COLO668 (cell line): ENCODE data around the gene TRPT1.
A peak's percentile ranks its signal among the peaks of the same experiment; 100 is the strongest.

ENCODE experiments used
- DNase-seq: peaks from one replicate; lab custom pipeline; 2025; ENCODE audit not compliant: unreplicated experiment; lab: John Stamatoyannopoulos, UW

TRPT1 gene, protein sequence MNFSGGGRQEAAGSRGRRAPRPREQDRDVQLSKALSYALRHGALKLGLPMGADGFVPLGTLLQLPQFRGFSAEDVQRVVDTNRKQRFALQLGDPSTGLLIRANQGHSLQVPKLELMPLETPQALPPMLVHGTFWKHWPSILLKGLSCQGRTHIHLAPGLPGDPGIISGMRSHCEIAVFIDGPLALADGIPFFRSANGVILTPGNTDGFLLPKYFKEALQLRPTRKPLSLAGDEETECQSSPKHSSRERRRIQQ

GRCh38 chr11:64225608-64226506 is at the start of gene TRPT1, which contains the start of gene NUDT22:
TRPT1 (minus strand) TSS chr11:64226186; CDS start chr11:64225860, 326 bp downstream.
NUDT22 (plus strand) TSS chr11:64226274; CDS start chr11:64226653, 379 bp downstream.
- peak; percentile 90 for DNase-seq

- DNase-seq, result no peak
Observed at GRCh38 chr11:64275031-64275800, 49.2 kb upstream of the TRPT1 start.

DNA sequence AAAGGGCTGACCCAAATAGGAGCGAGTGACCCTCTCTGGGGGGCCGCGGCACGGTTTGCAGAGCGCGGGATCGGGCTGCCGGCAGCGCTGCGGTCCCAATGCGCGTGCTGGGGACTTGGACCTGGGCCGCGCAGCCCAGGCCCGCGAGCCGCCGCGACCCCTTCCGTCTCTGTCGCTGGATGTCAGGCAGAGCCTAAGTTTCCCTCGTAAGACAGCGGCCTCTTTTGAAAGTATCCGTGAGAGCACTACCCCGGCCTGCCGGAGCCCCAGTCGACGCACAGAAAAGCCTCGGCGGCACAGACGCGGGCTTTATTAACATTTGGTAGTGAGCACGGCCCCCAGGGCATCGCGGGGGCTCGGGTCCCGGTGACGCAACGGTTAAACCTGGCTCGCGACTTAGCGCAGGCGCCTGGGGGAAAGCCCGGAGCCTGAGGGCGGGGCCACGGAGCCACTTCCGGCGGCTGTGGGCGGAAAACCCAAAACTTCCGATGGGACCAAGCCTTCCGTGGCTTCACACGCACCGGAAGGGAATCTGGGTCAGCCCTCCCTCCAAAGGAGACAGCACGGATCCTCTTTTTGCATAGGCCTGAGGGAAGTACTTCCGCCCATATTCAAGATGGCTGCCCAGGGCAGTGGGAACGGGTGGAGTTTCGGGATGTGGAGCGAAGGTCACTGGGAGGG is 43.7 kb upstream of the TRPT1 start:
- DNase-seq, result peak; percentile 97

DNA sequence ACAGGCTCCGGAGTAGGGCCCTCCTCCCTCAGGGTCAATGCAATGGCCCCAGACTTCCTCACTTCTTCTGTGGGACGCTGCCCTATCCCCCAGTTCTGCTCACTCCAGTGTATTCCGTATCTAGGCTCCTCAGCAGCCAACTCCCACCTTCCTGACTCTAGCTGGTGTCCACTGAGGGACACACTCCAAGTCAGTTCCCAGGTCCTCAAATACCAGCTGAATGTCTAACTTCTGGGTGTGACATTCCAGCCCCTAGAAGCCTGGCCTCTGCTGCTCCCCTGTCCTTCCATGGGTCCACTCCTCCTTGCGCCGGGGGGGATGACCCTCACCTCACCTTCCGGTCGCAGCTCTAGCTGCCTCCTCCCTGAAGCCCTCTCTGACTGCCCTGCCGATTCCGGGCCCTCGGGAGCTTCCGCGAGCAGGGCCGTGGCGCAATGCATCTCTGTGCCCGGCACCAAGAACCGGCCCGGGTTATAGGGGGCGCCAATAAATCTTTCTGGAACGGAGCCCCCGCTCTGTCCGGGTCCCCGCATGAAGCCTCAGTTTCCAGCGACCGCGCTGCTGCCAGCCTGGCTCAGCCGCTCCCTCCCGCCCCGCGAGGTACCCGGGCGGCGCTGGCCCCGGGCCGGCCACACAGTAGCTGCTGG is 43.0 kb upstream of the TRPT1 start:
- DNase-seq, result peak; percentile 56

DNA sequence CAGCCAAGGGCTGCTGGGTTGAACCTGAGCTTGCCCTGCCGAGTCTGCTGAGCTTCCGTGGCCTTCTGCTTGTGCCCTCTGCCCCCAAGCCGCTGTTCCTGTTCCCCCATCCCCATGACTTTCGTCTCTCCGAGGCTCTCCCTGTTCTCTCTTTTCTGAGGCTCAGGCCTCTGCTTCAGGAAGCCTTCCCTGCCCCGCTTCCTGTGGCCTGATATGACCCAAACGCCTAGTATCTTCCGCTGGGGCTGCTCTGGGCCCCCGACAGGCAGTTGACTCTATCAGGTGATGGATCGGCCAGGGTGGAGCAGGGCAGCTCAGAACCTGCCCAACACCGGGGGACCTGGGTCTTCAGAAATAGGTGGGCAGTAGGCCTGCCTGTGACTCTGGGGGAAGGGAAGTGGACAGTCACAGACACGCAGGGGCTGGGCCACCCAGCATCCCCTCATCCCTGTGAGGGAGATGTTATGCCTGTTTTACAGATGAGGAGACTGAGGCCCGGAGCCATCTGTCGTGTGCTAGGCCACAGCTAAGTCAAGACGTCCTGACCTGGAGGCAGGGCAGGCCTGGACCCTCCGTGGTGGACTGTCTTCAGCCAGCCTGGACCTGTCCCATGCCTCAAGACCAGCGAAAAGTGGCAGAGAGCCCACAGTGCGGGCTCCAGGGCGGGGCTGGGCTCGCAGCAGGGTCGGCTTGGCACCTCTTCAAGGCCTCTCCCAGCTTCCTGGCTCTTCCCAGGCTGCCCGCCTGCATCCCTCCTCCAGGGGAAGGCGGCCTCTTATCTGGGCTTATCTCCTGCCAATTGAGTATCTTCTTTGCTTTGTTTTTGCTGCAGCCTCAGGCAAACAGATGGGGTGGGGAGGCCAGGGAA is 42.3 kb upstream of the TRPT1 start:
- DNase-seq, result peak; percentile 16

- peak; percentile 29 for DNase-seq
Observed at GRCh38 chr11:64267207-64267945, 41.4 kb upstream of the TRPT1 start.

DNA sequence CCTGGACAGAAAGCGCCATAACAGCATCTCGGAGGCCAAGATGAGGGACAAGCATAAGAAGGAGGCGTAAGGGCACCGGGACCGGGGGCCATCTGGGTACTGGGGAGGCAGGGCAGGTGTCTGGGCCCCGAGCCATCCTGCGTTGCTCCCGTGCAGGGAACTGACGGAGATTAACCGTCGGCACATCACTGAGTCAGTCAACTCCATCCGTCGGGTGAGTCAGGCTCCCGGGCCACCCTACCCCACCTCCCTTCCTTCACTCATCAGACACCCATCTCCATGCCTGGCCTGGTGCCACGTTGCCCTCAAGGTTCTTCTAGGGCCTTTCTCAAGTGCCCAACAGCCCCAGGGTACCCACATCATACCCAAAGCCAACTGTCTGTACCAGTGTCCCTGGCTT is 40.4 kb upstream of the TRPT1 start:
- DNase-seq, result no peak

GRCh38 chr11:64265176-64266160 is 39.5 kb upstream of the TRPT1 start:
- no peak for DNase-seq

DNA sequence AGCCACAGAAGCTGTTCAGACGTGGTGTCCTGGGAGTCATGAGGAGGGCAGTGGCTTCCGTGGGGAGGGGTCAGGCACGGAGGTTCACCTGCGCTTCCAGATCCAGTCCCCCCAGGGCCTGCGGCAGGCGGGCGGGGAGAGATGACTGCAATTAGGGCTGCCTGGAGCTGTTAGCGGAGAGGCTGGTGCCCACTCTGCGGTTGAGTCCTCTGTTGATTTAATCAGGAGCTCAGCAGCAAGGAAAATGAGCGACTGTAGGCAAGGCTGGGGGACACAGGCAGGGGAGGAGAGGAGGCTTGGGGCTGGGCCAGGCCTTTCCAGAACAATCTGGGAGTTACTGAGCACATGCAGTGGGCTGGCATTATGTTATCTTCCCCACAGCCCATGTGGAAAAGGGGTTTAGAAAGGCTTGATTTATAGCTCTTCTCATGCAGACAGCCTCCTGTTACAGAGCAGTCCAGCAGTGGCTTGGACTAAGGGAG is 38.4 kb upstream of the TRPT1 start:
- DNase-seq, result no peak

GRCh38 chr11:64263947-64264317 is 37.9 kb upstream of the TRPT1 start:
- no peak for DNase-seq

- no peak for DNase-seq
Observed at GRCh38 chr11:64263021-64263946, 37.3 kb upstream of the TRPT1 start.

DNA sequence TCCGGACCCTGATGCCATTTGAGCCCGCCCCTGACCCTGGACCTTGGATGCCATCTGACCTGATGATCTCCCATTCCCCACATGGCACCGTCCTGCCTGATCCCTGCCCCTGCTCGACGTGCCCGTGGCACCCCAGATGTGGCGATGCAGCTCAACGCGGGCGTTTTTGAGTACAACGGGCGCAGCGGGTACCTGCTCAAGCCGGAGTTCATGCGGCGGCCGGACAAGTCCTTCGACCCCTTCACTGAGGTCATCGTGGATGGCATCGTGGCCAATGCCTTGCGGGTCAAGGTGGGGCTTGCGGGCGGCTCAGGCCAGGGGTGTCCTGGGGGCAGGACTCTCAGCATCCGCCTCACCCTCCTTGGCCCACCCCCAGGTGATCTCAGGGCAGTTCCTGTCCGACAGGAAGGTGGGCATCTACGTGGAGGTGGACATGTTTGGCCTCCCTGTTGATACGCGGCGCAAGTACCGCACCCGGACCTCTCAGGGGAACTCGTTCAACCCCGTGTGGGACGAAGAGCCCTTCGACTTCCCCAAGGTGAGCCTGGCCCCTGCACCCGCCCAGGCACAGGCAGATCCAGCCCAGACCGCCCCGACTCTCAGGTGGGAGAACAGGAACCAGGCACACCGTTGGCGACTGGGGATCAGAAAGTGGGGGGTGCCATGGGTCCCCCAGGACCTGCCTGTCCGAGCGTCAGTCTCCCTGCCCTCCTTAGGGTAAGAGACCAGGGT is 36.5 kb upstream of the TRPT1 start:
- no peak for DNase-seq

GRCh38 chr11:64261556-64262080 is 35.6 kb upstream of the TRPT1 start:
- DNase-seq, result no peak

DNA sequence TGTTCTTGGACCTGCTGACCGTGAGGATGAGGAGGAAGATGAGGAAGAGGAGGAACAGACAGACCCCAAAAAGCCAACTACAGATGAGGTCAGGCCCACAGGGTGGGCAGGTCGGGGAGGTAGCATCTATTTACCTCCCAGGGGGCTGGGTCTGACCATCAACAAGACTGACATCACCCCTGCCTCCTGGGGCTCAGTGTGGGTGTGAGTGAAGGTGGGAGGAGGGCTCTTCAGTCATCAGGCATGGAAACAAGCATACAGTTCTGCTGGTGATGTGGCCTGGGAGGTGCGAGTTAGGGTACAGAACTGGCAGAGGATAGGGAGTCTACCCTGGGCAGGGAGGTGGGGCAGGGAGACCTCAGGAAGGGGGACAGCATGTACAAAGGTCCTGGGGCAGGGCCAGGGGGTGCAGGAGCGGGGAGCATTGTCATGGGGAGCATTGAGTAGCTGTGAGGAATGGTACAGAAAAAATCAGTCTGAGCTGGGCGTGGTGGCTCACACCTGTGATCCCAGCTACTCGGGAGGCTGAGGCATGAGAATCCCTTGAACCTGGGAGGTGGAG is 34.2 kb upstream of the TRPT1 start:
- DNase-seq, result no peak

- DNase-seq, result no peak
Observed at GRCh38 chr11:64259533-64260067, 33.6 kb upstream of the TRPT1 start.
